ENCODE data around the gene CACUL1.

CACUL1 gene

DNA sequence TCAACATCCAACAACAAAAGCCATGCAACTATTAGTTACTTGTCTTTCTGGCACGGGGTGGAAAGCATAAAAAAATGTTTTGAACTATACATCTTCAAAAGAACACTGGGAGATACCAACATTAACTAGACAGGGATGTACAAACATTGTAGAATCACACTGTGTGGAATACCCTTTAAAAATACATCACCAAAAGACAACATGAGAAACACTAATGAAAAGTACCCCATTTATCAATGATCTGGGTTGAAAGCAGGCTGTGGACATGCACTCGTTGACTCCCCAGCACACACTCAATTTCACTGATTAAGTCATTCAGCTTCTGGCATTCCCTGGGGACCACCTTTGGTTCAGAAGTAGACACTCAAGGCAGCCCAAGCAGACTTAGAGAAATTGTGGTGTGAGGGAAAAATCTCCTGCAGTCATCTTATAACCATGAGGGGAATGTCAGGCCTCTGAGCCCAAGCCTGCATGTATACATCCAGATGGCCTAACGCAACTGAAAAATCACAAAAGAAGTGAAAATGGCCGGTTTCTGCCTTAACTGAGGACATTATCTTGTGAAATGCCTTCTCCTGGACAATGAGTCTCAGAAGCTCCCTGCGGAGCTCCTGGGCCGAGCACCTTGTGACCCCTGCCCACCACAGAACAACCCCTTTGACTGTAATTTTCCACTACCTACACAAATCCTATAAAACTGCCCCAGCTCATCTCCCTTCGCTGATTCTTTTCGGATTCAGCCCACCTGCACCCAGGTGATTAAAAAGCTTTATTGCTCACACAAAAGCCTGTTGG, 53.0 kb downstream of the CACUL1 start:
- Histone ChIP-seq H3K27me3 (ENCODE audit: insufficient read depth, low read length) (no peaks in the 10 kb centered on the region), H3K9me3 (ENCODE audit: insufficient read depth, low read depth, low read length) (no peaks in the 10 kb centered on the region), H3K4me1 (ENCODE audit: insufficient read depth, low read length) (peaks cover 12% of the 10 kb centered on the region), H3K36me3 (ENCODE audit: insufficient read depth, low read depth, low read length) (peaks cover 30% of the 10 kb centered on the region), H3K9ac (ENCODE audit: low read depth, low read length) (peak overlapping the region; percentile 46; the same call in 1 of the 2 replicates), H3K4me3 (ENCODE audit: low read length) (peak overlapping the region; percentile 7; the same call in 1 of the 2 replicates), H3K27ac (ENCODE audit: low read length) (peak overlapping the region; percentile 75)

DNA sequence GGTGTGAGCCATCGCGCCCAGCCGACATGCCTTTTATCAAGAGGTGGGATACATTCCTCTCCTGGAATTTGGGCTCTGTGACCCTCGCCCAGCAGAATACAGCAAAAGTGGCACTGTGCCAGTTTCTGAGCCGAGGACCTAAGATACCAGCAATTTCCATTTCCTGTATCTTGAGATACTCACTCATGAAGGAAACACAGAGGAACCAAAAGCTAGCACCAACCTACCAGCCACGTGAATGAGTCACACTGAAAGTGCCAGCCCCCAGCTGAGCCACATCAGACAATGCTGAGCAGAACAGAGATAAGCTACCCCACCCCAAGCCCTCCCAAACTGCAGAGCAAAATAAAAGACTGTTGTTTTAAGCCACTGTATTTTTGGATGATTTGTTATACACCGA, 56.3 kb downstream of the CACUL1 start:
- Histone ChIP-seq H3K27ac (ENCODE audit: low read length) (no peak overlapping the region), H3K9ac (ENCODE audit: low read depth, low read length) (no peak overlapping the region), H3K36me3 (ENCODE audit: insufficient read depth, low read depth, low read length) (peaks cover 33% of the 10 kb centered on the region), H3K4me1 (ENCODE audit: insufficient read depth, low read length) (peaks cover 6% of the 10 kb centered on the region), H3K27me3 (ENCODE audit: insufficient read depth, low read length) (no peaks in the 10 kb centered on the region), H3K9me3 (ENCODE audit: insufficient read depth, low read depth, low read length) (no peaks in the 10 kb centered on the region), H3K4me3 (ENCODE audit: low read length) (no peak overlapping the region)

DNA sequence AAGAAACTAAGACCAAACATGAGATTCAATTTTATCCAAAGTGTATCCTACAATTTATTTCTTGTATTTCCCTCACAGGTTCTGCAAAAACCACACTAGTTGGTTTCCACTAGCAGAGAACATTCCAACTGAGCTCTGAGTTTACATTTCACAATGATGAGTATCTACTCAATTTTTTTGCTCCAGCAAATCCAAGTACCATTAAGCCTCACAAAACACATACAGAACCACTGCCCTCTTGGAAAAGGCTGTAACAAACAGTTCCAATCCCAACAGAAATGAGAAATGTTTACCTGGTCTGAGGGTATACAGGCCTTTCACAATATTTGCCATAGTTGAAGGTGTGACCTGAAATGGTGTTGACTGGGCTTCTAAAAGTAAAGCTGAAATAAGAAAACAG, 59.9 kb downstream of the CACUL1 start:
- Histone ChIP-seq H3K36me3 (ENCODE audit: insufficient read depth, low read depth, low read length) (peaks cover 27% of the 10 kb centered on the region), H3K27ac (ENCODE audit: low read length) (no peak overlapping the region), H3K27me3 (ENCODE audit: insufficient read depth, low read length) (no peaks in the 10 kb centered on the region), H3K4me1 (ENCODE audit: insufficient read depth, low read length) (no peaks in the 10 kb centered on the region; the same call in 1 of the 2 replicates), H3K9ac (ENCODE audit: low read depth, low read length) (no peak overlapping the region), H3K4me3 (ENCODE audit: low read length) (no peak overlapping the region), H3K9me3 (ENCODE audit: insufficient read depth, low read depth, low read length) (no peaks in the 10 kb centered on the region)

DNA sequence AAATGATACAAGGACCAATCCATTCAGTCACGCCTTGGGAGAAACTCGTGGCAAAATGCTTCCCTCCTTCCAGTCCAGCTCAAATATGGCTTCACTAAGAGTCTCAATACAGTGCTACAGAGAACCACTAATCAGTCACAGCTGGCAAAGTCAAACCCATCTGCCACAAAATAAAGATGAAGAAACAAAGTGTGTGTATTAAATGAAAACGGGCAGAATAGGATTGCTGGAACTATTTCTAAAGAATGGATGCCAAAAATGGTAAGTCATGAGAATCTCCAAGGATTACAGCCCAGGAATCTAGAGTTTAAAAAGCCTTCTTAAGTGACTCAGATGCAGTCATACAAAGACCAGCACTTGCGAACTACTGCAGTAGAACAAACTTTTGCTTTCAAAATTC, 61.9 kb downstream of the CACUL1 start:
- no peaks in the 10 kb centered on the region for H3K4me1 ChIP-seq (ENCODE audit: insufficient read depth, low read length)
- no peaks in the 10 kb centered on the region for H3K27me3 ChIP-seq (ENCODE audit: insufficient read depth, low read length)
- H3K36me3 ChIP-seq (ENCODE audit: insufficient read depth, low read depth, low read length), result peaks cover 35% of the 10 kb centered on the region
- H3K27ac ChIP-seq (ENCODE audit: low read length), result no peak overlapping the region
- no peaks in the 10 kb centered on the region for H3K9me3 ChIP-seq (ENCODE audit: insufficient read depth, low read depth, low read length)
- no peak overlapping the region for H3K9ac ChIP-seq (ENCODE audit: low read depth, low read length)
- H3K4me3 ChIP-seq (ENCODE audit: low read length), result no peak overlapping the region

DNA sequence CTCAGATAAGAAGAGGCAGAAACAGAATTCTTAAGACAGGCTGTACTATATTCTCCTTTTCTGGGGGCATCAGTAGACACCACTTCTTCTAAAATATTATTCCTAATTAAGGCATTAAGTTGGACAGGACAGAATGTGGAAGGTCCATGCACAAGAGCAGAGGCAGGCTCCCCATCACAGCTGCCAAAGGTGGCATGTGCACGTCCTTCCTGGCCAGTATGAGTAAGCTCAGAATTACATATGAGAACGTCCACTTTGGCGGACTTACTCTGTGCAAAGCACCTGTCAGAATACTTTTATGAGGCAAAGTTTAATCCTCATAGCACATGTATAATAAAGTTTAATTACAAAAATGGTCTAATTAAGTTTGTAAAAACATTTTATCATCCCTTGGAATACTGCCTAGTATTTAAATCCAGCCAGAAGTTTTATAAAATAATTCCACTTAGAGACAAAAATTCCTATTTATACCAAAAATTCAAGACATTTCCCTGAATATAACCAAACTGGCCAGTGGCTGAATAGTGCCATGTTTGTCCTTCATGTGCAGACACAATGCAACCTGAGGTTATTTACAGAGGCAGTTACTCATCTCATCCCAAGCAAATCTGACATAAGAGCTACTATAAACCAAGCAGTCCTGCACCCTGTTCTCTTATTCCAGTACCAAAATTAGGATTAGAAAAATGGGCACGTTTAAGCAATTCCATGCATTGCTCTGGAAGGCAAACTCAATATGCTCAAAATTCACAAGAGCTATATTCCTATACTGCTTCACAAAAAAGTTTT, 65.5 kb downstream of the CACUL1 start:
- H3K4me1 ChIP-seq (ENCODE audit: insufficient read depth, low read length), result no peaks in the 10 kb centered on the region
- no peak overlapping the region for H3K4me3 ChIP-seq (ENCODE audit: low read length)
- H3K9ac ChIP-seq (ENCODE audit: low read depth, low read length), result no peak overlapping the region
- peaks cover 65% of the 10 kb centered on the region for H3K36me3 ChIP-seq (ENCODE audit: insufficient read depth, low read depth, low read length)
- no peak overlapping the region for H3K27ac ChIP-seq (ENCODE audit: low read length)
- no peaks in the 10 kb centered on the region for H3K27me3 ChIP-seq (ENCODE audit: insufficient read depth, low read length)
- no peaks in the 10 kb centered on the region for H3K9me3 ChIP-seq (ENCODE audit: insufficient read depth, low read depth, low read length)

DNA sequence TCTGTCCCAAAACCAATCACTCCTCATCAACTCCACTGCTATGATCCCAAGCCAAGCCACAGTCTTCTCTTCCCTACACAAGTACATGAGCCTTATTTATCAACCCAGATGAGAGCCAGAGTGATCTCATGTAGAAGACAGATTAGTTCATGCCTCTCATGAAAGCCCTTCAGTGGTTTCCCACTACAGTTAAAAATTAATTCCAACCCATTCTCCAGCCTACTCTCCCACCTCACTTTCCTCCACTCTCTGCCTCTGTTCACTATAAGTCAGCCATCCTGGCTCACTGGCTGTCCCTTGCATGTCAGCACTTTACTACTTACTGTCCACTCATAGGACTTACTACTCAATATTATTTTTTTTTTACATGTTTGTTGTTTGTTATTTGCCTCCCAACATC, 67.3 kb downstream of the CACUL1 start:
- peaks cover 76% of the 10 kb centered on the region for H3K36me3 ChIP-seq (ENCODE audit: insufficient read depth, low read depth, low read length)
- no peaks in the 10 kb centered on the region for H3K9me3 ChIP-seq (ENCODE audit: insufficient read depth, low read depth, low read length)
- no peaks in the 10 kb centered on the region for H3K4me1 ChIP-seq (ENCODE audit: insufficient read depth, low read length)
- no peak overlapping the region for H3K27ac ChIP-seq (ENCODE audit: low read length)
- no peaks in the 10 kb centered on the region for H3K27me3 ChIP-seq (ENCODE audit: insufficient read depth, low read length)
- no peak overlapping the region for H3K4me3 ChIP-seq (ENCODE audit: low read length)
- H3K9ac ChIP-seq (ENCODE audit: low read depth, low read length), result no peak overlapping the region

DNA sequence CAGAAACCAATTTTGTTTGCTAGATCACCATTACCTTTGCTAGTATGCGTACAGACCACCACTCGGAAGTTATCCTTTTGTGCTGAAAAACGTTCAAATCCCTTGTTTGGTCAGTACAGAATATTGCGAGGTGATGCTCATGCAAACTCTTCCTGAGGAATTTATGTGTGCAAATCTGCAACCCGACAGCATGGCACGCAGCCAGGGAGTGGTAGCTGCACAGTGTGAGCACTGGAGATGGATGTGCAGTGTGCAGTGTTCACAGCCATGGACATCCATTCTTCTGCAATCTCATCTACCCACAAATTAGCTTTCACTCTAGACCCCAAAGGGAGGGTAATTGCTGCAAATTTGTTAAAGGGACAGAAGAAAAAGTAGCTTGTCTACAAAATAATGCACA, 72.2 kb downstream of the CACUL1 start:
- no peak overlapping the region for H3K9ac ChIP-seq (ENCODE audit: low read depth, low read length)
- peaks cover 70% of the 10 kb centered on the region for H3K36me3 ChIP-seq (ENCODE audit: insufficient read depth, low read depth, low read length)
- no peaks in the 10 kb centered on the region for H3K27me3 ChIP-seq (ENCODE audit: insufficient read depth, low read length)
- H3K4me1 ChIP-seq (ENCODE audit: insufficient read depth, low read length), result no peaks in the 10 kb centered on the region
- H3K4me3 ChIP-seq (ENCODE audit: low read length), result no peak overlapping the region
- H3K9me3 ChIP-seq (ENCODE audit: insufficient read depth, low read depth, low read length), result no peaks in the 10 kb centered on the region
- no peak overlapping the region for H3K27ac ChIP-seq (ENCODE audit: low read length)

DNA sequence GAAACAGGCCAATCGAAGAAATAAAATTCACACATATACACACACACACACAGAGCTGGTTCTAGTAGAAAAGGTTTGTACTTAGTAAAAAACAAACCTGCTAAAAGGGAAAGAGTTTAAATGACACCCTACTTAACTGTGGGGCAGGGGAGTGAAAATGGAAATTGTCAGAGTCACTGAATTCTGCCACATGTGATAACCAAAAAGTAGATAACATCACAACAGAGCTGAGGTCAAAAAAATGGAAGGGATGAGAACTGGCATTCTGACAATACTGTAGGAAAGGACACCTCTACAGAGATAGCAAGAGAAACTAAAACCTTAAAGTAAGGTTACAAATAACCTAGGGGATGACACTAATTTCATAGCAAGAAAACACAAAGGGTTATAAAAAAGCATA, 74.6 kb downstream of the CACUL1 start:
- Histone ChIP-seq H3K27ac (ENCODE audit: low read length) (no peak overlapping the region), H3K4me3 (ENCODE audit: low read length) (no peak overlapping the region), H3K9me3 (ENCODE audit: insufficient read depth, low read depth, low read length) (no peaks in the 10 kb centered on the region), H3K4me1 (ENCODE audit: insufficient read depth, low read length) (no peaks in the 10 kb centered on the region), H3K9ac (ENCODE audit: low read depth, low read length) (no peak overlapping the region), H3K36me3 (ENCODE audit: insufficient read depth, low read depth, low read length) (peaks cover 47% of the 10 kb centered on the region), H3K27me3 (ENCODE audit: insufficient read depth, low read length) (no peaks in the 10 kb centered on the region)

DNA sequence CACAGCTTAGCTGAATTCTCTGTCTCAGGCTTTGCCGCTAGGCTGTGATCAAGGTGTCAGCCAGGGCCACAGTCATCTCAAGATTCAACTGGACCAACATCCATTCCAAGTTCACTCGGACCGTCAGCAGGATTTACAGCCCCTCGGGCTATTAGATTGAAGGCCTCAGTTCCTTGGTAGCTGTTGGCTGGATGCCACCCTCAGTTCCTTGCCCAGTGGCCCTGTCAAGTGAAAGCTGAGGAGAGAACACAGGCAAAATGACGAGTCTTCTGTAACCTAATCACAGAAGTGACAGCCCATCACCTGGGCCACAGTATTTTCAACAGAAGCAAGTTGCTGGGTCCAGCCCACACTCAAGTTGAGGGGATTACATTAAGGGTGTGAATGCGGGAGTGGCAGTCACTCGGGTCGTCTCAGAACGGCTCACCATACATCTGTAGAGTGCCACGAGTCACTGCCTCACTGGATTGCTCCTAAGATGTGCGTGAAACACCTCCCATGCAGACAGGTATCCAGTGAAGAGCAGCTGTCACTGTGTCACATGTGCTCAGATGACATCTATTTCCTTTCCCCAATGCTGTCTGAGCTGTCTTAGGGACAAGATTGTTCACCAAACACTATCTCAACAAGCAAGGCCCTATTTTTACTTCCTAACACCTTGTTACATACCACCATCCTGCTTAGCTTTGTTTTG, 80.4 kb downstream of the CACUL1 start:
- Histone ChIP-seq H3K9ac (ENCODE audit: low read depth, low read length) (no peak overlapping the region), H3K27ac (ENCODE audit: low read length) (no peak overlapping the region), H3K4me1 (ENCODE audit: insufficient read depth, low read length) (no peaks in the 10 kb centered on the region), H3K9me3 (ENCODE audit: insufficient read depth, low read depth, low read length) (no peaks in the 10 kb centered on the region), H3K27me3 (ENCODE audit: insufficient read depth, low read length) (no peaks in the 10 kb centered on the region), H3K36me3 (ENCODE audit: insufficient read depth, low read depth, low read length) (no peaks in the 10 kb centered on the region), H3K4me3 (ENCODE audit: low read length) (no peak overlapping the region)

DNA sequence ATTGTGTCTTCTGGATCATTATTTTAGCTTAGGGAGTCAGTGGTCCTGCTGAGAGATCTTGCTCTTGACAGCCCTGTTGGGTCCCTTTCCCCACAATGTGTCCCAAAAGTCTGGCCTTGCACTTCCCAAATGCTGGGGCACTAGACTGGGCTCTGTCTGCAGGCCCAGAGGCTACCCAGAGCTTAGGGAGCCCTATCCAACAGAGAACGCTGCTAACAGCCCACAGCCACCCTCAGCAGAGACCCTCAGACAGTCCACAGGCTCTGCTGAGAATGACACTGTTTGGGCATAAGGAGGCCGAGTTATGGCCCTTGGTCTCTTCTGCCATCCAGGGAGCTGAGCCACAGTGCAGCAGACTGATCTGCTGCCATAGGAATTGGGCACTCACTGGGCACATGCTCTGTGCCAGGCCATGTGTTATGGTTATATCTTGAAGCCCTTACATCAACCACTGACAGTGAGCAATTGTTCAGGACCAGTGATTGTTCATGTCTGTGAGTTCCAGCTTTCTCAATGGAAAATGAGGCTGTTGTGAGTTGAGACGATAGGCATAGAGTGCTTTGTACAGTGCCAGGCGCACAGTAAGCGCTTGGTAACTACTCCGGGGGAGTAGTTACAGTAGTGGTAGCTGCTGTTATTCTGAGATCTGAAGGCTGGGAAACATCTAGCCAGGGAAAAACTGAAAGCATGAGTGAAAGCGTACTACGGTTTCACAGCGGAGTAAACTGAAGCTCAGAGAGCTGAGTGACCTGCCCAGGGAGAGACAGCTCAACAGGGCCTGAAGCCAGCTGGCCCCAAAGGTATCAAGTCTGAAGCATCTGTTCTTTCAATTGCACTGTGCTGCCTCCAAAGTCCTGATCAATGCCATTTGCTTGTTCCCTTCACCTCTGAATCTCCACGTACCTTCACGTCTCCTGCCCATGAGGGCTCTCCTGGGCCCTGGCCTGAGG, 81.7 kb downstream of the CACUL1 start:
- no peaks in the 10 kb centered on the region for H3K36me3 ChIP-seq (ENCODE audit: insufficient read depth, low read depth, low read length)
- H3K4me1 ChIP-seq (ENCODE audit: insufficient read depth, low read length), result no peaks in the 10 kb centered on the region
- no peak overlapping the region for H3K27ac ChIP-seq (ENCODE audit: low read length)
- H3K9ac ChIP-seq (ENCODE audit: low read depth, low read length), result no peak overlapping the region
- H3K9me3 ChIP-seq (ENCODE audit: insufficient read depth, low read depth, low read length), result no peaks in the 10 kb centered on the region
- H3K4me3 ChIP-seq (ENCODE audit: low read length), result no peak overlapping the region
- no peaks in the 10 kb centered on the region for H3K27me3 ChIP-seq (ENCODE audit: insufficient read depth, low read length)

DNA sequence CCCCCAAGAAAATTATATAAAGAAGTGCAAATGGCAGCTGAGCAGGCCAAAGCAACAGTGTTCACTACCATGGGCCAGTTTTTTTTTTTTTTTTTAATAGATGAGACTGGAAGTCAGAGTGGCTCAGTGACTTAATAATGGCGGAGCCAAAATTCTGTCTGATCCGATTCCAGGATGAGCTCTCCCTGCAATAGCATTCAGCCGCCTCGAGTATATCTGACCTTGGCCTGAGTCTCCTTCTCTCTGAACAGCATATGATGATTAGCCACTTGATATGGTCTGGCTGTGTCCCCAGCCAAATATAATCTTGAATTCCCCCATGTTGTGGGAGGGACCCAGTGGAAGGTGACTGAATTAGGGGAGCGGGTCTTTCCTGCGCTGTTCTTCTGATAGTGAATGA, 82.6 kb downstream of the CACUL1 start:
- no peaks in the 10 kb centered on the region for H3K36me3 ChIP-seq (ENCODE audit: insufficient read depth, low read depth, low read length)
- H3K4me3 ChIP-seq (ENCODE audit: low read length), result no peak overlapping the region
- no peaks in the 10 kb centered on the region for H3K4me1 ChIP-seq (ENCODE audit: insufficient read depth, low read length)
- H3K27ac ChIP-seq (ENCODE audit: low read length), result no peak overlapping the region
- no peaks in the 10 kb centered on the region for H3K9me3 ChIP-seq (ENCODE audit: insufficient read depth, low read depth, low read length)
- no peak overlapping the region for H3K9ac ChIP-seq (ENCODE audit: low read depth, low read length)
- H3K27me3 ChIP-seq (ENCODE audit: insufficient read depth, low read length), result no peaks in the 10 kb centered on the region

Data from iPS-20b (cell line).